ENCODE measurements around the gene ZNF467. TPM values are rescaled to one million over a fixed set of nuclear protein-coding genes. Genes with fewer than 3 reads are reported as not detected.

Gene ZNF467
- total RNA-seq, 1 donor from 2014 or later: 9.7 TPM

GRCh38 chr7:149772241-149772955 lies 990 bp downstream of the ZNF467 start:
- DNase-seq (ENCODE audit: low spot score): no peak

DNA sequence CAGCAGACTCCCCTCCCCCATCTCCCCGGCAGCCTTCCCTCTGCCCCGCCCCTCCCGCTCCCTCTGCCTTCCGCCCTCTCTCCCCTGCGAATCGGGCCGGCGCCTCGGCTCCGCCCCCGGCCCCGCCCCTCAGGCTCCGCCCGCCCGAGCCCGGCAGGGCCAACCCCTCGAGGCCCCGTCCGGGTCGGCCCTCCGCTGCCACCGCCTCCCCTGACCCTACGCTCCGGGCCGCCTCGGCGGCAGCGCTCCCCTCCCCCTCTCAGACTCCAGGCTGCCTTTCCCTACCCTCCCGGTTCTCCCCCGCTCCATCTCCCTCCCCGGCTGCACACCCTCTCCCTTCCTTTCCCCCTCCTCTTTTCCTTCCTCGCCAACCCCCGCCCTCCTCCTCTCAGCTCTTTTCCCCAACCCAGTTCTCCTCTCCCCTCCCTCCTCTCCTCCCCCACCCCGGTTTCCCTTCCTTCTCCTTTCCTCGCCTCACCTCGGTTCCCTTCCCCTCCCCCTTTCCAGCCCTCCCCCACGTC lies 1.6 kb downstream of the ZNF467 start:
- DNase-seq (ENCODE audit: low spot score): peak; percentile 93

- peak; percentile 55 for DNase-seq (ENCODE audit: low spot score)
Measured at GRCh38 chr7:149770728-149771636, 2.4 kb downstream of the ZNF467 start.

DNA sequence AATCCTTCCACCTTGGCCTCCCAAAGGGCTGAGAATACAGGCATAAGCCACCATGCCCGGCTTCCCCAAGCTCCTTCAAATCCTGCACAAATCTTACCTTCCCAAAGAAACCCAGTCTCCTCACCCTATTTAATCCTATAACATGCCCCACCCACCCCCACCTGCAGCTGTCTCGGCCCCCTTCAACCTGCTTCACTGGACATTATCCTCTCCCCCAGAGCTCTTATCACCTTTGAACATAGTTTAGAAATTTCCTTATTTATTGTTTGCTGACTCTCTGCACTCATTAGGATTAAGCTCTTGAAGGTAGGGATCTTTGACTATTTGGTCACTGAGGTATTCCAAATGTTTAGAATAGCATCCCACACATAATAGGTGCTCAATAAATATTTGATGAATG lies 3.5 kb downstream of the ZNF467 start:
- no peak for DNase-seq (ENCODE audit: low spot score)

DNA sequence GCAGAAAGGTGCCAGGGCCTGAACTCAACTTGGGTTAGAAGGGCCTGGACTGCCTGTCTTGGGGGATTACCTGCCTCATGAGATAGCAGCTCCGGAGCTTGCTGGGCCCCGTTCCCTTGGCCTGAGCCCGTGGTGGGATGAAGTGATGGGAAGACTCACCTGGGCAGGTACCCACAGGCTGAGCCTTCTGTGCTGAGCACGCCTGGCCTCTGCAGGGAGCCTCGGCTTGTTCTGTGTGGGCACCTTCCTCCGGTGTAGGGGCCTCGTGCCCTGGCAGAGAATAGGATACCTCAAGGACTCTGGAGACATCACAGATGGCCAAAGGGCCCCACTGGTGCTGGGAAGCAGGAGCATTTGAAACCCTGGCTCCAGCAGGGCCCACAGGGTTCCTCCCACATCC lies 4.5 kb downstream of the ZNF467 start:
- DNase-seq (ENCODE audit: low spot score): no peak

DNA sequence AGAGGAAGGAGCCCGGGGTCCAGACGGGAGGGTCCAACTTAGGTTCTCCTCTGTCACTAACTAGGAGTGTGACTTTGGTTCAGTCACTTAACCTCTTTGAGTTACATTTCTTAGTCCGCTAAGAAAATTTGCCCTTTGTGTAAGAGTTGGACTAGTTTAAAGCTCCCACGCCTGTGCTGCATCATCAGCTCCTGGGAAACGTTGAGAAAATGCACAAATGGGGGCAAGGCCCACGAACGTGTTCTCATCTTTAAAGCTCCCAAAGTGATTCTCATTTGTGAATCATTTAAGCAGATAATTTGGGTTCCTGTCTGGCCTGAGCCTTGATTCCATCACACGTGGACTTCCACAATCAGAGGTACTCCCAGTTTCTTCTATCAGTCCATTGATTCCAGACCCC lies 6.3 kb downstream of the ZNF467 start:
- DNase-seq (ENCODE audit: low spot score): no peak

DNA sequence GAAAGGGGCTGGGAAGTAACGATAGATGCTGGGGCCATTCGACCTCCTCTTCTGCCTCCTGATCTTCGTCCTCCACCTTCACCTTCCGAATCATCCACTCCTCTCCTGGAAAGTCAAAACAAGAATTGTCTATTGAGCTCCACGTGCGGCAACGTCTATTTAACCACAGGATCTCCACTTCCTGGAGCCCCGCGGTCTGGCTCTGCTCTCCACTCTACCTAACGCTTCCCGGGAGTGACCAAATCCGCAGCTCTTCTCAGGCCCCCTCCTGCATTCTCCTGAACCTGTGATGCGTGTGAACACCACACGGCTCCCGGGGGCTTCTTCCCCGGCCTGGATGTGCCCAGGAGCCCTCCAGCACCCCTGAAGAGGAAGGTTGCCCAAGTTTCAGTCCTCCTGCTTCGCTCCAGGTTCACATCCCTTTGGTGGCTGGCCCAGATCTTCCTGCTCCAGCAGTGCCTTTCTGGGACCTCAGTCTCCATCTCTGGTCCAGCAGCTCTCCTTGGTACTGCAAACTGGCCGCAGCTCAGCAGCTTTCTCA lies 7.2 kb downstream of the ZNF467 start:
- no peak for DNase-seq (ENCODE audit: low spot score)

GRCh38 chr7:149765399-149766121 lies 7.8 kb downstream of the ZNF467 start:
- peak; percentile 37 for DNase-seq (ENCODE audit: low spot score)

DNA sequence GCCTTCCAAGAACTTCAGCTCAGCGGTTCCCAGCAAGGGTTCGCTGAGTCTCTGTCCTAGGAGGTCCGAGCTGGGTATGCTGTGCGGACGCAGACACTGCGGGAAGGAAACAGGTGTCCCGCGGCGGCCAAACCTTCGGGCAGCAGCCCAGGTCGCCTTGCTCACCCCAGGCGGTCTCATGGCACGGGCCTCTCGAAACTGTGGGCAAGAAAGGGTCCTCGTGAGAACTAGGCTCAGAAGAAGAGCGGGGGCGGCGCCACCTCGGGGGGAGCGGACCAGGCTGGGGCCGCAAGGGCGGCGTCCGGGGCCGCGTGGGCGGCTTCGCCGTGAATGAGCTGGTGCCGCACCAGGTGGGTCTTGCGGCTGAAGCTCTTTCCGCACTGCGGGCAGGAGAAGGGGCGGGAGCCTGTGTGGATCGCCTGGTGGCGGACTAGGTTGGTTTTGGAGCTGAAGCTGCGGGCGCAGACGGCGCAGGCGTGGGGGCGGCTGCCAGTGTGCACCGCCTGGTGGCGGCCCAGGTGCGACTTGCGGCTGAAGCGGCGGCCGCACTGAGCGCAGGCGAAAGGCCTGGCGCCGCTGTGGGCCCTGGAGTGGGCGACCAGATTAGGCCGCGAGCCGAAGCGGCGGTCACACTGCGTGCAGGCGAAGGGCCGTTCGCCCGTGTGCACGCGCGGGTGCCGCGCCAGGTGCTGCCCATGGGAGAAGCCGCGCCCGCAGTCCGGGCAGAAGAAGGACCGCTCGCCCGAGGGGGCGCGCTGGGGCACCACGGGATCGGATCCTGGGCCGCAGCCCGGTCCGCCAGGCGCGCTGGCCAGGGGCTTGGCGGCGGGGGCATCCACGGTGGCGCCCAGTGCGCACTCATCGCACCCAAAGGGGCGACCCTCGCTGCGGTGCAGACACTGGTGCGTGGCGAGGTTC lies 8.6 kb downstream of the ZNF467 start:
- DNase-seq (ENCODE audit: low spot score): peak; percentile 44

DNA sequence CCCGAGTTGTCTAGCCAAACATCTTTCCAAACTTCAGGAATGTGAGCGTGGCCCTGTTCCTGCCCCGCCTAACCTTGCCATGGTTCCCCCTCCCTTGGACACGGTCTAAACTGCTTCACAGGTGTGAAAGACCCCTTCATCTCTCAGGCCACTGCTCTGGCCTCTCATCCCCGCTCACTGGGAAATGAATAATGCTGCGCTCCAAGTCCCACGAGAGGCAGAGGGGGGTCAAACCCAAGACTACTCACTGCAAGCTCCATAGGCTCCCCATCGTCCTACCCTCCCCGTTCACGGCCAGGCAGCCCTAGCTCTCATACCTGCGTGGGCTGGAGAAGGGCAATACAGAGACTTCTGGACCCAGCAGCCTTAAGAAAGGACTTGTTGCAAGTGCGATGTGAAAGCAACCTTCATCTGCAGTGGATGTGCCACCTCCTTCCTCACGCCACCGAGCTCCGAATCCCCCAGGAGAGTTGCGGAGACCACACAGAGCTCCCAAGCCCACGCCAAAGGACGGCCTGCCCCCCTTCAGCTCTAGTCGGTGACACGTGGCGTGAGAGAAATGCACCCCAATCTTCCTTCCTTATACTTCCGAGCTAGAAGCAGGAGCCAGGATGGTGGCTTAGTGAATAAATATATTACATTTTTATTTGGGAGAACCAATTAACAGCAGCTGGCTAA lies 9.7 kb downstream of the ZNF467 start:
- no peak for DNase-seq (ENCODE audit: low spot score)

DNA sequence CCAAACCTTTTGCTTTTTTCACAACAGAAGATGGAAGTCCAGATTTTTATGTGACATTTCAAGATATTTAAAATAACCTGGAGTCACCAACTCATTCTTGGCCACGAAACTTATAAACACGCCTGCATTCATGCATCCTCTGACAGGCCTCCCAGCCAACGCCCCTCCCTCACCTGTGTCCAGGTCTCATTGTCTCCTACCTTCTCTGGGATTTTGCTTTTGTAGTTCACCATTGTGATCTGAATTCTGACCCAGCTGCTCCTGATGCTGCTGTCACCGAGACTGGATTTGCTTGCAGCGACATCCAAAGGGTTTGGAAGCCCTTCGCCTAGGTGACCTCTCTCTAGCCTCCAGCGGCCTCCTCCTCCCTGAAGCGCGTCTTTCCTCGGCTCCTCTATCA lies 10.8 kb downstream of the ZNF467 start:
- DNase-seq (ENCODE audit: low spot score): no peak

DNA sequence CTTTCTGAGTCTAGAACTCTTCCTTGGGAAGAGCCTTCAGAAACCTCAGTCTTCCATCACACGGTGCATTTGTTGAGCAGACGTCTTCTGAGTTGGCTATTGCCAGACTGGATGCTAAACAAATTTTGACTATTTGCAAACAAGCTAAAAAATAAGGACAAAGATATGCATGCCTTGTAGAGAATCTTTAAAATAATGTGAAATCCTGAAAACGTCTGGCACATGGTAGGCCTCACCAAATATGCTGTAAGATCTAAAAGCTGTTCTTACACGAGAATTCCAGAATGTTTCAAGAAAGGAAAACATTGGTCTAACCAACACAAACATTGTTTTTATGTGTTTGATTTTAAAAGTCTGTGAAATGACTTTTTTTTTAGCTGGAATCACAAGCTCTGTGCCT lies 11.3 kb downstream of the ZNF467 start:
- no peak for DNase-seq (ENCODE audit: low spot score)

DNA sequence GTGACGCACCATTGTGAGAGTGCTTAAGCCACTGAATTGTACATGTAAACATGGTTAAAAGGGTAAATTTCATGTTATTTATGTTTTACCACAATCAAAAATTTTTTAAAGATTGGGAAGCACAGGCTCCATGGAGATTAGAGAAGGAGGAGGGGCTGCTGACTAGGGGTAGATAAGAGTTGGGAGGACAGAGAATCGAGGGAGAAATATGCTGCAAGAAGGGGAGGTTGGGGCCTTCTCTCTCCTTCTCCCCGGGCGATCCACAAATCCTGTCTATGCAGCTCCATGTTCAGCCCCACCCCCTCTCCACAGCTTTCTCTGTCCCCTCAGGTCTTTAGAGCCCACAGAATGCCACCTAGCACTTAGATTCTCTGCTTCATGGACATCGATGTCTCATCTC lies 12.1 kb downstream of the ZNF467 start:
- DNase-seq (ENCODE audit: low spot score): no peak

DNA sequence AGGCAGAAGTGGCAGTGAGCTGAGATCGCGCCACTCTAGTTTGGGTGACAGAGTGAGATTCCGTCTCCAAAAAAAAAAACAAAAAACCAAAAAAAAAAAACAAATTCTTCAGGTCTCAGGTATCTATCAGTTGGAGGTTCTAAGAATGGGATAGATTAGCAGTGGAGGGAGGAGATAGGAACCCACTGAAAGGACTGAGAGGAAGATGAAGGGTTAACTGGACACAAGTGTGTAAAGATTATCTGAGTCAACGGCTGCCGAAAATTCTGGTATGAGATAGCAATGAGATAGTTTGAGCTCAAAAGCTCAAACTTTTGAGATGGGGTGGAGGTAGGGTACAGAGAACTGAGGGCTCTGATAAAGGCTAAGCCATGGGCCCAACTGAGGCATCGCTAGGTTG lies 12.8 kb downstream of the ZNF467 start:
- DNase-seq (ENCODE audit: low spot score): no peak

DNA sequence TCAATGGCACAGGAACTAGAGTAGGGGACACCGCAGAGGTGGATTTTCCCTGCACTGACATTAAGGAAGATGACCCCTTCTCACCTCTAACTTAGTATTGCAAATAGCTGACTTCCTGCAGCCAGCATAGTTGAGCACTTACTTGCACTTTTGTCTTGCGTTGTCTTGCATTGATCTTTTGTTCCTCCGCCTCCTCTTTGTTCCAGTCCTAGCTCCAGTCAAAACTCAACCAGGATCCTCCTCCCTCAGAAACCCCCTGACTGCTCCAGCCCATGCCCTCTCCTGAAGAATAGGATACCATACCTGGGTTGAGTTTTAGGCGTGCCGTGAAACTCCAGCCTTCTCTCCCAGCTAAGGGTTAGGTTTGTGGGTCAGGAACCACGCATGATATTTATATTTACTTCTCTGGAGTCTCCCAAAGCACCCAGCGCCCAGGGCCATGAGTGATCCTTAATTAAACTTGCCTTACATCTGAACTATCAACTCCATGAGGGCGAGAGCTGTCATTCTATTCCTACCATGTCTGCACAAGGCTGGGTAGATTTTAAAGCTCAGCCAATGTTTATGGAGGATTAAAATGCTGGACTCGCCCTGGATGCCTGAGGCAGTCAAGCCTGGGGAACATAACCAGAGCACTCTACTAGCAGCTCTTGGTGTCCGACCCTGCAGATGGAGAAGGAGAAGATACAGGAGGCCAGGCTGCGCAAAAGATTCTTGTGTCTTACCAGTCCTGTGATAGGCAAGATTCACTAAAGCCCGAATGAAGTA lies 14.1 kb downstream of the ZNF467 start:
- DNase-seq (ENCODE audit: low spot score): no peak

DNA sequence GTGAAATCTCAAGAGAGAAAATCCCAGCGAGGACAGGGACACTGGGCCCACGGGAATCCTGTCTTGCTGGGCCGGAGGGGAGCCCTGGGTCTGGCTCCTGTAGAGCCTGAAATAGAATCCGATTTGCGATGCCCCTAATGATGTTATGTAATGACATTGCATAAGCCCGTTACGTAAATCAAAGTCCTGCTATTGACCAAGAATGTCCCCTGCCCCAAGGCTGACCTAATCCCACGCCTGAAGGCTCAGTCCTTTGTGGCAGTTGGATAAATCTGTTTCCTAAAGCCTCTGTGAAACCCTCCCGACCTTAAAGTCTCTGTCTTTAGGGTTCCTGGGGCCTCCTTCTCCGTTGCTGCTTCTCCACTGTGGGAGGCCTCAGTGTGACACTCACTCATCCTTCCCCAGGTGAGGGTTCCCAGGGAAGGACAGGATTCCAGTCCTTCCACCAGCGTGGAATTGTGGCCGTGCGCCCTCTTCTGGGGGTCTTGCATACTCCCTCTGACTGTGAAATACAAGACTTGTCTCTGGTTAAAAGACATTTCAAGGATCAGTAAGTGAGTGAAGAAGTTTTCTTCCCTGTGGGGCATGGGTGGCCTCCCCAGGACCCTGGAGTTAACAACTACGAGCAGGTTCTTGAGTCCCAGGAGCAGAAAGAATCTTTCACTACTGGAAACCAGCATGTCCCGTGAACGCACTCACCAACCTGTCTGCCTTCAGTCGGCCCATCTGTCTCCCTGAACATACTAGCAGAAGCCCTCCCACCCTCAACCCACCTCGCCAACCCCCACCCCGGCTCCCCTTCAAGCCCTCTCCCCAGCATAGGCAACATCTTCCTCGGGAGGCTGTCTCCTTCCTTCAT lies 19.8 kb downstream of the ZNF467 start:
- DNase-seq (ENCODE audit: low spot score): no peak

GRCh38 chr7:149752646-149753045 lies 20.7 kb downstream of the ZNF467 start:
- DNase-seq (ENCODE audit: low spot score): no peak

DNA sequence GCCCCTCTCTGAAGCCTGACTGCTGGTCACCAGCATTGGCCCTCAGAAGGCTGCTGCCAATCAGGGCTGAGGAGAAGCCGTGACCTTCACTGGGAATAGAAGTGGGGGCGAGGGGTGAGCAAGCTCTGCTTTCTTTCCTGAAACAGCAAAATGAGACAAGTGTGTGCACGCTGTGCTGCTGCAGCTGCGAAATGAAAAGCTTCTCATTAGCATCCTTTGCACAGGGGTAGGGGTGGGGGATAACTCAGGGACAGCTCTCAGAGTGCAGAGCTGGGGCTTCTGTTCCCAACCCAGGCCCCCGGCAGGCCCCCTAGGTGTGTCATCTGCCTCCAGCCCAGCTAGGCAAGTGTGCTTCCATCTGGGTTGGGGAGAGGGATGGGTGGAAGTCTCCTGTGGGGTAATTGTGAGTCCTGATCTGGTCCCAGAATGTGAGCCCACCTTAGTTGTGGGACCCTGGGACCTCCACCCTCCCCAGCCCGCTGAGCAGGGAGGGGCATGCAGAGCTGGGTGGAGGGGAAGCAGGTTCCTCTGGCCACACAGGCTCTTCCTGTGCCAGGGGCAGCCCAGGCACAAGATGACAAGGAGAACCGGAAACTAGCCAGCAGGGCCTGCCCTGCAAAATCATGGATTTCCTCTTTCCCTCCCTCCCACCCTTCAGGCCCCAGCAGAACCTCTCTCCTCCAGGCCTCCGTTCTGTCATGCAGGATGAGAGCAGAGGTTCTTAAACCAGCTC lies 22.2 kb downstream of the ZNF467 start:
- no peak for DNase-seq (ENCODE audit: low spot score)

Data from ureter (tissue), 1 donor.